Activated CD8-positive, alpha-beta memory T cell treated with anti-CD3 and anti-CD28 coated beads, Interleukin-2, amount 50 U/mL, for 1 hour (primary cell): ENCODE measurements around the gene MPND.
"Not testable (repeated sequence)": the region's sequence is repeated elsewhere in the genome, so short reads cannot be mapped to it uniquely, and the experiment has no call there.

Source experiments
- DNase-seq: peaks from one replicate; pipeline ENCODE4 v3.0.0-alpha.2; 2020; ENCODE audit errors: extremely low read depth

MPND gene

DNA sequence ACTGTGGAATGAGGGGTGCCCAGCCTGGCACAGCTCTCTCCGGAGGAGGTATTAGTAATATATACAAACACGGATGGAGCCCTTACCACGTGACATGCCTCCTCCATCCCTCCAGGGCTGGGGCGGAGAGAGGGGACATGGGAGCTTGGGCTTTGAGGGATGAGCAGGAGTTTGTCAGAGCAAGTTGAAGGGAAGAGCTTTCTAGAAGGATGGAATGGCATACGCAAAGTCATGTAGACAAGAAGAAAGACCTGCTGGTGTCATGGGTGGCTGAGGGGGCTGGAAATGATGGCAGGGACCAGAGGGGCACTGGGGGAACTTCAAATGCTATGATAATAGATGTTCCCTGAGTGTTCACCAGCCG, 2.6 kb downstream of the MPND start:
- DNase-seq = no peak

DNA sequence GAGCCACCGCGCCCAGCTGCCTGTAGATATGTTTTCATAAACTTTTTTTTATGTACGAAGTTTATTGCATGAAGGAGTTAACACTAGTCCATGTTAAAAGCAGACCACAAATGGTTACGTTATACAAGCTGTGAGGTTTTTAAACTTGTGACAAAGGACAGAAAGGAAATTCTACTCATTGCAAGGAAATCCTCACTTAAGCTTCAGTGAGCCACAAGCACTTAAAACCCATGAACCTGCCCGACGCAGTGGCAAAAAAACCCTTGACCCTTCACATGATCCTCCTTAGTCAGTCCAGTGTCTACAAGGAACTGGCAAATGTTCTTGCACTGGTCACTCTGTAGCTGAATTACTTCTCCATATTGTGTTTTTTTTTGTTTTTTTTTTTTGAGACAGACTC, 4.2 kb downstream of the MPND start:
- DNase-seq = no peak

DNA sequence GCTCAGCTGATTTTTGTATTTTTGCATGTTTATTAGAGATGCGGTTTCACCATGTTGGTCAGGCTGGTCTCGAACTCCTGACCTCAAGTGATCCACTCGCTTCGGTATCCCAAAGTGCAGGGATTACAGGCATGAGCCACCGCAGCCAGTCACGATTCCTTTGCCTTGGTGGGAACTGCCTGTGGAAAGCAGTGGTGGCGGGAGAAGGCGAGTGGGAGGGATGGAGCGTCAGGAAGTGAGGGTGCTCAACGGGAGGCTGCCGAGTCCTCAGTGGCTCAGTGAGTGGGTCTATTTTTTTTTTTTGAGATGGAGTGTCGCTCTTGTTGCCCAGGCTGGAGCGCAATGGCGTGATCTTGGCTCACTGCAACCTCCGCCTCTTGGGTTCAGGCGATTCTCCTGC, 5.9 kb downstream of the MPND start:
- not testable (repeated sequence) for DNase-seq

DNA sequence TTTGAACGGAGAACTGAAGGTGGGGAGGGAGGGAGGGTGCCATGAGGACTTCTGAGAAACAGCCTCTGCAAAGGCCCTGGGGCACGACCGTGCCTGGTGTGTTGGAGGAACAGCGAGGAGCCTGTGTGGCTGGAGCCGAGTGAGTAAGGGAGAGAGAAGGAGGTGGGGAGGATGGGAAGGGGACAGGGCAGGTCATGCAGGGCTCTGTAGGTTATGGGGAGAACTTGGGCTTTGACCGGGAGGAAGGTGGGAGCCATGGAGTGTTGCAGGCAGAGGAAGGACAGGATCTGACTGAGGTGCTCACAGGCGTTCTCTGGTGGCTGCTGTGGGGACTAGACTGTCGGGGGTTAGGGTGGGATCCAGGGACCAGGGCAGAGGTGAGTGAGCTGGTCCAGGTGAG, 6.7 kb downstream of the MPND start:
- DNase-seq = no peak

DNA sequence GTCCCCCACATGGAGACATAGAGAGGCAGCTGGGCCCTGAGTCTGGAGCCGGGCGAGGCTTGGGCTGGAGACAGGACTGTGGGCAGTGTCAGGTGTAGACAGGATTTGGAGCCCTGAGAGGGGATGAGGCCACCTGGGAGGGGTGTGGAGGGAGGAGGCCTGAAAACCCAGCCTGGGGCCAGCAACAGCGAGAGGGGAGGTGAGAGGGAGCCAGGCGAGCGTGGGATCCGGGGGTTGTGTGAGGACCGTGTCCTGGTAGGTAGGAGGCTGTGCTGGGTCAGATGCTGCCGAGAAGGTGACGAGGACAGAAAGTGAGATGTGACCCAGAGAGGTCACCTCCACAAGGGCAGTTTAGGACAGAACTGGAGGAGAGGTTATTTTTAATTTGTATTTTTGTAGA, 7.4 kb downstream of the MPND start:
- DNase-seq = no peak

DNA sequence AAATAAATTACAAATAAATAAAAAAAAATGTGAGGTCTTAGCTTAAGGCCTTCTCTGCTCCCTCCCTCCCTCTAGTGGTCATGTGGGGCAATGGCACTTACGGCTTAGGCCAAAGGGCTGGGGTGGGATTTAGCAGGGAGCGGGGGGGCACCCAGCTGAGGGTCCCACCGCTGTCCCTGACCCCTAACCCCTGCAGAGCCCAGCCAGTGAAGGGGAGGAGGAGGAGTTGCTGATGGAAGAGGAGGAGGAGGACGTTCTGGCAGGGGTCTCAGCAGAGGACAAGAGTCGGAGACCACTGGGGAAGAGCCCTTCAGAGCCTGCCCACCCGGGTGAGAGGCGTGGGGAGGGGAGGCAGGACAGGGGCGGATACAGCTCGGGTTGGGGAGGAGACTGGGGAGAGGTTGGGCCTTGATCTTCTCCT, 9.3 kb downstream of the MPND start:
- DNase-seq = no peak

DNA sequence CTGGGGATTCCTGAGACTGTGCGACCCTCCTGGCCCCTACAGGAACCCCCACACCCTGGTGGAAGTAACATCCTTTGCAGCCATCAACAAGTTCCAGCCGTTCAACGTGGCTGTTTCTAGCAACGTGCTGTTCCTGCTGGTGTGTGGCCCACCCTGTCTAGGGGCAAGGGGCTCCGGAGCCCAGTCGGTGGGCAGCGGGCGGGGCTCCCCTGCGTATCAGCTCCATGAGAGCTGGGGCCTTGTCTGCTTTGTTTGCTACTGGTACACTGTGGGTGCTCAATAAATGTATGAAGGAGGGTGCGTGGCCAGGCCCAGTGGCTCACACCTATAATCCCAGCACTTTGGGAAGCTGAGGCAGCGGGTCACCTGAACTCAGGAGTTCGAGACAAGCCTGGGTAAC, 10.9 kb downstream of the MPND start:
- DNase-seq = no peak

DNA sequence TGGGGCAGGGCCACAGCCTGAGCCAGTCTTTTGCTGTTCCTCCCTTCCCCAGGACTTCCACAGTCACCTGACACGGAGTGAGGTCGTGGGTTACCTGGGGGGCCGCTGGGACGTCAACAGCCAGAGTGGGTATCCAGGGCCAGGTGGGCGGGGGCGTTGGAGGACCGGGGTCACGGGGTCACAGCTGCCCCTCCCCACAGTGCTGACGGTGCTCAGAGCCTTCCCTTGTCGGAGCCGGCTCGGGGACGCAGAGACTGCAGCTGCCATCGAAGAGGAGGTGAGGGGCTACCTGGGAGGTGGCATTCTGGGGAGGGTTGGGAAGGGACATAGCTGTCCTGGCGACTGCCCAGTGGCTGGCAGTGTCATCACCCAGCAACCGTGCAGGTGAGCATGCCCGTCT, 11.5 kb downstream of the MPND start:
- DNase-seq = no peak

DNA sequence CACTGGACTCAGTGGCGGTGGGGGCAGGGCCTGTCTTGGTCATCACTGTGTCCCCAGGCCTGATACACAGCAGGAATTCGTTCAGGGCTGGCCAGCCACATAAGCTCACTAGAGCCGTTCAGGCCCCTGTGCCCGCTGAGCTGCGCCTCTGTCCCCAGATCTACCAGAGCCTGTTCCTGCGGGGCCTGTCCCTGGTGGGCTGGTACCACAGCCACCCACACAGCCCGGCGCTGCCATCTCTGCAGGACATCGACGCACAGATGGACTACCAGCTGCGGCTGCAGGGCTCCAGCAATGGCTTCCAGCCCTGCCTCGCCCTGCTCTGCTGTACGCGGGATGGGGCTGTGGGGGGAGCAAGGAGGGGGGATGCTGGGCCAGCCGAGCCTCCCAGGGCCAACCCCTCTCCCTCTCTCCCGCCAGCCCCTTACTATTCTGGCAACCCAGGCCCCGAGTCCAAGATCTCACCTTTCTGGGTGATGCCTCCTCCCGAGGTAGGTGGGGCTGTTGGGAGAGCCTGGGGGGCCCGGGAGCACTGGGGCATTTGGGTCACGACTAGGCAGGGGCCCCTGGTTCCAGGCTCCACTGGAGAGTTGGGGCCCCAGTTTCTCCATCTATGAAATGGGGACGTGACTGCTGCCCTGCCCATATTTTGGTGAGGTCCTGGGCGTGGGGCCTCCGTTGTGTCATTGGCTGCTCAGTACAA, 13.9 kb downstream of the MPND start:
- no peak for DNase-seq

DNA sequence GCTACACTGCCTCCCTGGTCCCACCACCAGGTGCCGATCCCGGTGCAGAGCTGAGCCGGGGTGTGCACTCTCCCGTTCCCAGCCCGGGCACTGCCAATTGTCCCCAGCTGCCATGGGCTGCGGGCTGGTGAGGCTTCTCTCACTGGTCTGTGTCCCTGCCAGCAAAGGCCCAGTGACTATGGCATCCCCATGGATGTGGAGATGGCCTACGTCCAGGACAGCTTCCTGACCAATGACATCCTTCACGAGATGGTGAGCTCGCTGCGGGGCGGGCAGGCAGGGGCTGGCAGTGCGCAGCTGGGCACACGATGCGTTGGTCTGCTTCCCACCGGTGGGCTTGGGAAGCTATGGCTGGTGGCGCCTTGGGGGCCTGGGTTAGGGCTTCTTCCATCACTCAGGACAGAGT, 14.6 kb downstream of the MPND start:
- no peak for DNase-seq

DNA sequence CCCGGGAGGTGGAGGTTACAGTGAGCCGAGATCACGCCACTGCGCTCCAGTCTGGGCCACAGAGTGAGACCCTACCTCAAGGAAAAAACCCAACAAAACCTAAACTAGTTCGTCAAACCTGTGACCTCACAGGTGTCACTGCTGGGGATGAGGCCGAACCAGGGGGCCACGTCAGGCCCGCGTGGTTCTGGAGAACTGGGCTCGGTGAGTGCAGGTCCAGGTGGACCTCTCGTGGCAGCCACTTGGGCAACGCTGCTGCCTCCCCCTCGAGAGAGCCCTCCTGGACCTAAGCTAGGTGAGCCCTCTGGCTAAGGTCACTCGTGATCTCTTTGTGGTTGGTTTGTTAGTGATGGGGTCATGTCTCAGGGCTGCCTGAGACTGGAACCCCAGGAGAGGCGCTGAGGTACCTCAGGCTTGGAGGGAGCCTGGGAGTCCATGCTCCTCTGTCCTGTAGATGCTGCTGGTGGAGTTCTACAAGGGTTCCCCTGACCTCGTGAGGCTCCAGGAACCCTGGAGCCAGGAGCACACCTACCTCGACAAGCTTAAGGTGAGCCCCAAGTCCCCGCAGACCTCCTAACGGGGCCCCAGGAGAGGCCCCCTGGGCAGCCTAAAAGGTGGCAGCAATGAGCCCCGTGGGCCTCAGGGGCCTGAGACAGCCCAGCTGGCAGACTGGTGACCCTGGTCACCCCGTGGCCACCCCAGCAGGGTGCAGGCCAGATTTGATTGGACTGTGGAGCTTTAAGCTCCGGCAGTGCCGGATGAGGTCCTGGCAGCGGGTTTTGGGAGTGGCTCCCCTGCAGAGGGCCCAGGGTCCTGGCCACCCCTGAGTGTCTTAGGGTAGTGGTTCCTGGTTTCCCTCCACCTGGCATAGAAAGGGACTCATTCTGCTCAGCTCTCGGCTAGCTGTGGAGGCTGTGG, 15.6 kb downstream of the MPND start:
- no peak for DNase-seq

DNA sequence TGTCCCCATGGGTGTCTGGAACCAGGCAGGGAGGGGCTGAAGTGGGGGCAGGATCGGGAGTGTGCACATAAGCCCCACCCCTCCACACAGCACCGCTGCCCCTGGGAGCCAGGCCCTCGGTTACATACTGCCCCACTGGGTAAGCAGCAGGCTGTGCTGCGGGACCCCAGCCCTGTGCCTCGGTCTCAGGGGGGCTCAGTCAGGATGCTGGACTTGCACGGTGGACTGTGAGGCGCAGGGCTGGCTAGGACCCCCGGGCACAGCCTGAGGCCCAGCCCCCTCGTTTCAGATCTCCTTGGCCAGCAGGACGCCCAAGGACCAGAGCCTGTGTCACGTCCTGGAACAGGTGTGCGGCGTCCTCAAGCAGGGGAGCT, 16.3 kb downstream of the MPND start:
- DNase-seq = no peak

DNA sequence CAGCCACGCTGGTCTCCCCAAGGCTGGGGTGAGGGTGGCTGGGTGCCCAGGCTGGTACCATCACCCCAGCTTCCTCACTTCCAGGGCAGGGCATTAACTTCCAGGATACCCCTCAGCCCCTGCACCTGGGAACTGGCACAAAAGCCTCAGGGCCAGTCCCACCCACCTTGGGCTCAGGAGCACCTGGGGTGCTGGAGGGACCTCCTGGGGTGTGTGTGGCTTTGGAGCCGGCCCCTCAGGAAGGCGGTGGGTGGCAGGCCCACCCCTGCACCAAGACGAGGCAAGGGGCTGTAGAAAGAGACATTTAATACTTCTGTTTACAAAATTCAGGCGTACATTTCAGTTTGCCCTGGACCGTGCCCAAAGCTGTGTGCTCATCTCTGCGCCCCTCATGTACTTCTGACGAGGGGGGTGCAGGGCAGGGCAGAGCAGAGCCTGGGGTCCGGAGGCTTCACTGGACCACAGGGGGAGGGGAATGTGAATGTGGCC, 16.8 kb downstream of the MPND start:
- DNase-seq = no peak

DNA sequence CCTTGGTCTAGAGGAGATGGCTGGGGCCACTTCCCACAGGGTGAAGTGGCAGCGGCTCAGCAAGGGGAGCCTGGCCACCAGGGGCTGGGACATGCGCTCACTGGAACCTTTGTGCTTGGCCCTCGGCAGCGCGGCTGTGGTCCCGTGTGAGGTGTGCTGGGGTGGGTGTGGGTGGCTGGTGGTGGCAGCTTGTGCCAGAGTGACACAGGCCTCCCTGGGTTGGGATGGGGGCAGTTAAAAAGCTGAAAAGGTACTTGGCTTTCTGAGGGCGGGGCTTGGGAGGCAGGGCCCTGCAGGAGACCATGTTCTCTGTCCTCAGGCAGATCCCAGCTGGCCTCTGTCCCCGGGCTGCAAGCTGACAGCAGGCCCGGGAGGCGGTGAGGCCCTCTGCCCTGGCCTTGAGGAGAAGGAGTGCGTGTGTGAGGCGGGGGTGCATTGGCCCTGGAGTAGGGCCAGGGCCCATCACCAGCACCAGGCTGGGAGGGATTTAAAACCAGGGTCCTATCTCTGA, 17.3 kb downstream of the MPND start:
- DNase-seq = no peak

DNA sequence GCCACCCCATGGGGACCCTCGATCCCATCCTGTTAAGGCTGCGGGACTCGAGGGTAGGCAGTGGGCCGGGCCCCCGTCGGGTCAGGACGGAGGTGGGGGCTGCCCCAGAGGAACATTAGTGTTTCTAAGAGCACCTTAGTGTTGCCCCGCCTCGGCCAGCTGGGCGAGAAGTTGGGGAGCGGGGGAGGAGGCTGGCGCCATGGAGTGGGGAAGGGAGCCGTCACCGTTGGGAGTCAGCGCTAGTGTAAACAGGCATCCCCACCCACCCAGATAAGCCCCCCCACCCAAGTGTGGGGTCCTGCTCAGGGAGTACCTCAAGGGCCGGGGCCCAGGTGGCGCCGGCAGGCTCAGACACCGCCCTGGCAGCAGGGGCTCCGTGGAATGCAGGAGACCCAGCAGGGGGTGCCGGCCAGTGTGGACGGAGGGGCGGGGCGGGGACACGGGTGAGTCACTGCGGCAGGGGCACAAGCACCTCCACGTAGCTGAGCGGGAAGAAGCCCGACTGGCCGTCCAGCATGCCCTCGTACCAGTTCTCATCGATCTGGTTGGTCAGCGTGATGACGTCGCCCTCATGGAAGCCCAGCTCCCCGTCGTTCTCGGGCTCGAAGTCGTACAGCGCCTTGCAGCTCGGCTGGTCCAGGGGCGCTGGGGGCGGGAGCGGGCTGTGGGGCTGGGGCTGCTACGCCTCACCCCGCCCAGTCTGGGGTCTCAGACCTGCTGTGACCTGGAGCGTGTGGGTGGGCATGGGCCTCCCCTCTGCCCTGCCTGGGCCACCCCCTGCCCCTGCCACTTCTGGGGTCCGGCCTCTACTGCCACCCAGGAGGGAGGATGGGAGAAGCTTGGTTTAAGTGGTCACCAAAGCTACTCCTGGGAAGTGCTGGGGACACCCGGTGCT, 18.0 kb downstream of the MPND start:
- DNase-seq = no peak

DNA sequence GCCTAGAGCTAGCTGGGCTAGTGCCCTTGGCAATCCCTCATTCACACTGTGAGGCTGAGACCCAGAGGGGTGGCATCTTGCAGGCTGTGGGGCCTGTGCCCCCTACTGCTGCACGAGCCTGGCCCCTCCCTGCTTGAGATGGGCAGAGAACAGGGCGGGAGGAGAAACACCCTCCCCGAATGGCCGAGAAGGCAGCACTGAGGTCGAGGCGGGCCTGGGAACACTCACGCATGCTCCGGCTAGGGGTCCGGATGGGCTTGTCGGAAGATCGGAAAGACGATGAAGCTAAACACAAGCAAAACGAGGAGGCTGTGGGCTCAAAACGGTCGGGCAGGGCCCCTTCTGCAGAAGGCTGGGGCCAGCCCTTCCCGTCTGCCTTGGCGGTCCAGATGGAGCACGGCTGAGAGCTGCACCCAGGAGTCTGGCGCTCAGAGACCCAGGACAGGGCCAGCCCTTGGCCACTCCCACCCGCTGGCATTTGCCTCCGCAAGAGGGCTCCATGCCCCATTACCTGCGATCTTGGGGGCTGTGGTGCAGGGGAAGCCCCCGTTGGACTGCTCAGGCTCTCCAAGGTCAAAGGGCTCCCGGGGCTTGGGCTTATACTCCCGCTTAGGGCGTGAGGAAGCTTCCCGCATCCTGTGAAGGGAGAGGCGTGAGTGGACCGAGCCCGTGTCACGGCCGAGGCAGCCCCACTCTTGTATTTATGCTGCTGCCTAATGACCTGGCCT, 18.9 kb downstream of the MPND start:
- no peak for DNase-seq

DNA sequence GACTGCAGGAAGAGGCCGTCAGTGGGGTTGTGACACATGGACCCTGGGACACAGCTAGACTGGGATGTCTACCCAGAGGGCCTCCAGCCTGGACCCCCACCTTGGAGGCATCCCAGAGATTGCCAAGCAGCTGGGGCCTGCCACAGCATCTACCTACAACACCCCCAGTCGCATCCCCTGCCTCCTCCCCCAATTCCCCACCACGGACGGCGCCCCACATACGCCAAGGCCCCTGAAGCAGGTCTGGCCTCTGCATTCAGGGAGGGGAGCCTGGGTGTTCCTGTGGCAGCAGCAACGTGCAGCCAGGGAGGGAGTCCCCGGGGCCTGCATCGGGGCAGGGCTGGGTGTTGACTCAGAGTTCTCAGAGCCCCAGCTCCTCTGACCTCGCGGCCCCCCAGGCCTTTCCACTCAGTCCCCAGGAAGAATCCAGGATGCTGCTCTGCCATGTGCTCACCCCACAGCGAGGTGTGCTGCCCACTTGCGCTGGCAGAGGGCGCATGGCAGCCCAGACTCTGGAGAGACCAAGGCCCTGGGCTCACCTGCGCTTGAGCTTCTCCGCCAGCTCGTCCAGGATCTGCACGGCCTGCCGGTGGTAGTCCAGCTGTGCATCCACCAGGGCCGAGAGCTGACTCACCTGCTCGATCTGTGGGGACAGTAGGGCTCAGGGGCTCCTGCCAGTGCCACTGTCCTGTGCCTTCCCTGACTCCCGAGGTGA, 19.6 kb downstream of the MPND start:
- no peak for DNase-seq

DNA sequence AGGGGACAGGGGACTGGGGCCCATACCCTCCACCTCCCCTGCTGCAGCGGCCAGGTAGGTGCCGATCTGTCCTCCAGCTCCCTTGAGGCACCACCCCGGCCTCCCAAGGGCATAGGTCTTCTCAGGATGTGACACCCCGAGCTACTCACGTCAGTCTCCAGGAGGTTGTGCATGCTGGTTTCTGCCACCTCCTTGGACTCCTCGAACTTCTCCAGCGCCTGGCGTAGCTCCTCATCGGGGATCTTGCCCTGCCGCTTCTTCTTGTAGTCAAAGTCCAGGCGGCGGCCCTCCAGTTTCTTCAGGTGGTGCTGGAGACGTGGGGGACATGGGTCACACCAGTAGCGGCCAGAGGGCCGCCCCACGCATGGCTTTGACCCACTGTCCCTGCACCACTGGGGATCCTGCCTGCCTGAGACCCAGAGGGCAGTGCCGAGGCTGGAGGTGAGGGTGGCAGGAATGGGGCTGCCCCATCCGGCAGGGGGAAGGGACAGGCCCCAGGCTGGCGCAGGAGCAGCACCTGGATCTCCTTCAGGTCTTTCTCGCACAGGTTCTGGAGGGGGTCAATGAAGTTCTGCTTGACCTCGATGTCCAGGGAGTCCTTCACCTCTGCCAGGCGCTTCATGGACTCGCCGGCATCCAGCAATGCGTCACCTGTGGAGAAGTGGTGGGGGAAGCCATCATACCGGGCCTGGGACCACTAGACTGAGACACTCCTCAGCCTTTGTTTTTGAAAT, 20.4 kb downstream of the MPND start:
- DNase-seq = no peak

DNA sequence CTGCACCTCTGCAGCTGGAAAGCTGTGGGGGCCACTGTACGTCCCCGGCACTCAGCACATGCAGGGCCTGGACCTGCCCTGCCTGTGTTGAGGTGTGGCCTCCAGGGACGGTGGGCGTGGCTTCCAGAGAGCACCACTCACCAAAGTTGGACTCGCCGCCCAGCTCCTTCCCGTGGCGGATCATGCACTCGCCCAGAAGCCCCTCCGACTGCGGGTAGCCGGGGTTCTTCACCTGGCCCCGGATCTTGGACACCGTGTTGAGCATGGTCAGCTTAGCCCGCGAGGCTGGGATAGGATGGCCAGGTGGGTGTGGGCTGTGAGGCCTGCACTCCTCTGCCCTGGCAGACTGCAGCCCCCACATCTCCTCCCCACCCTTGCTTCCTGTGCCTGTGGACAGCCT, 22.0 kb downstream of the MPND start:
- DNase-seq = no peak
